ENCODE measurements around the gene XKR8. TPM values are rescaled to one million over a fixed set of nuclear protein-coding genes. Genes with fewer than 3 reads are reported as not detected.

Gene XKR8
- total RNA-seq, 1 donor from 2014 or later: 7.8 TPM

GRCh38 chr1:27936370-27936769 lies 23.4 kb upstream of the XKR8 start:
- Mint-ChIP-seq H3K27me3 (ENCODE audit: low read depth) (peaks cover 12% of the 10 kb centered on the region), H3K4me3 (ENCODE audit: unreplicated experiment) (no peak overlapping the region), H3K9me3 (ENCODE audit: low read depth) (no peaks in the 10 kb centered on the region), H3K4me1 (ENCODE audit: low read depth) (peaks cover 16% of the 10 kb centered on the region), H3K27ac (ENCODE audit: unreplicated experiment) (no peak overlapping the region), H3K36me3 (ENCODE audit: low read depth) (no peaks in the 10 kb centered on the region)
- DNase-seq (ENCODE audit: low spot score): no peak
- TF ChIP-seq CTCF (IDR thresholded peaks at IDR 0.05): no peak

DNA sequence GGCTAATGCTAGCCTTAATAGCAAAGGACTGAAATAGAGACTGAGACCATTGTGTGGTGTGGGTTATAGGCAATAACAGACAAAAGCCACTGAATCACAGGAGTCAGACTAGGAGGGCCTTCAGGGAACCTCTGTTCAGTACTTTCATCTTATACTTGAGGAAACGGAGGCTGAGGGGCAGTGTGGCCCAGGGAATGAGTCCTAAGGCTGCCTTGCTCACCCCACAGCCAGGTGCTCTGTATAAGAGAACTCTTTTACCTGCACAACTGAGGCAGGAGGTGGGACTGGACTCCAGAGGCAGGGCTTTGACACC lies 22.3 kb upstream of the XKR8 start:
- H3K27ac Mint-ChIP-seq (ENCODE audit: unreplicated experiment): no peak overlapping the region
- TF ChIP-seq CTCF (IDR thresholded peaks at IDR 0.05): no peak
- peaks cover 16% of the 10 kb centered on the region for H3K4me1 Mint-ChIP-seq (ENCODE audit: low read depth)
- no peak overlapping the region for H3K4me3 Mint-ChIP-seq (ENCODE audit: unreplicated experiment)
- H3K27me3 Mint-ChIP-seq (ENCODE audit: low read depth): peaks cover 12% of the 10 kb centered on the region
- no peaks in the 10 kb centered on the region for H3K36me3 Mint-ChIP-seq (ENCODE audit: low read depth)
- DNase-seq (ENCODE audit: low spot score): peak; percentile 15
- no peaks in the 10 kb centered on the region for H3K9me3 Mint-ChIP-seq (ENCODE audit: low read depth)

- no peak overlapping the region for H3K27ac Mint-ChIP-seq (ENCODE audit: unreplicated experiment)
- peaks cover 16% of the 10 kb centered on the region for H3K4me1 Mint-ChIP-seq (ENCODE audit: low read depth)
- no peaks in the 10 kb centered on the region for H3K9me3 Mint-ChIP-seq (ENCODE audit: low read depth)
- TF ChIP-seq CTCF (IDR thresholded peaks at IDR 0.05): no peak
- DNase-seq (ENCODE audit: low spot score): no peak
- H3K27me3 Mint-ChIP-seq (ENCODE audit: low read depth): peaks cover 12% of the 10 kb centered on the region
- no peak overlapping the region for H3K4me3 Mint-ChIP-seq (ENCODE audit: unreplicated experiment)
- no peaks in the 10 kb centered on the region for H3K36me3 Mint-ChIP-seq (ENCODE audit: low read depth)
Observed at GRCh38 chr1:27938488-27938887, 21.3 kb upstream of the XKR8 start.

DNA sequence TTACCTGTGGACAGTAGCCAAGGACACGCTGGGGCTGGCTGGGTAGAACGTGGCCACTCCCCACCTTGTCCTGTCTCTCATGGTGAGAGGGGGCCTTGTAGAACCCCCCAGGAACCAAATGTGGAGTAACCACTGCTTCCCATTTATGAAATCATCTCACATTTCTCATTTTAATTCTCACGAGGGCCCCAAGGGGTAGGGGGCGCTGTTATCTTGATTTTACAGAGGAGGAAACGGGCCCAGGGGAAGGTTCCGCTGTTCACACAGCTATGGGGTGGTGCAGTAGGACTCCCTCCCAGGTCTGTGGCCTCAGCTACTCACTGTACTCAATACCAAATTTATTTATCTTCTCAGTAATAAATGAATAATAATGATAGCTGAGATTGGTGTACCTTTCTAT lies 19.5 kb upstream of the XKR8 start:
- no peak for DNase-seq (ENCODE audit: low spot score)
- Mint-ChIP-seq H3K4me1 (ENCODE audit: low read depth) (peaks cover 7% of the 10 kb centered on the region), H3K36me3 (ENCODE audit: low read depth) (no peaks in the 10 kb centered on the region), H3K27me3 (ENCODE audit: low read depth) (peaks cover 7% of the 10 kb centered on the region), H3K9me3 (ENCODE audit: low read depth) (no peaks in the 10 kb centered on the region), H3K27ac (ENCODE audit: unreplicated experiment) (no peak overlapping the region), H3K4me3 (ENCODE audit: unreplicated experiment) (no peak overlapping the region)
- peak; percentile 60 for TF ChIP-seq CTCF (IDR thresholded peaks at IDR 0.05)

- Mint-ChIP-seq H3K4me3 (ENCODE audit: unreplicated experiment) (no peak overlapping the region), H3K27ac (ENCODE audit: unreplicated experiment) (no peak overlapping the region), H3K27me3 (ENCODE audit: low read depth) (no peaks in the 10 kb centered on the region), H3K4me1 (ENCODE audit: low read depth) (peaks cover 3% of the 10 kb centered on the region), H3K36me3 (ENCODE audit: low read depth) (no peaks in the 10 kb centered on the region), H3K9me3 (ENCODE audit: low read depth) (no peaks in the 10 kb centered on the region)
- no peak for DNase-seq (ENCODE audit: low spot score)
- TF ChIP-seq CTCF (IDR thresholded peaks at IDR 0.05): no peak
Observed at GRCh38 chr1:27940870-27941560, 18.8 kb upstream of the XKR8 start.

Measured in chondrocyte (in vitro differentiated cells).